GM23338 (cell line): ENCODE results near the gene DISP3. TPM values are rescaled to one million over a fixed set of nuclear protein-coding genes. Genes with fewer than 3 reads are reported as not detected.

Experiments
- ATAC-seq: fragments of 200-7000 bp; cut with Tn5 transposase; 3 replicates; pipeline ENCODE4 v1.9.1; 2020
- DNase-seq: peaks from one replicate; pipeline ENCODE4 v3.0.0-alpha.2; 2015; ENCODE audit warnings: low spot score
- H2AFZ ChIP-seq: fragments of 200-600 bp; sonication (generic); 2 replicates; pipeline ENCODE4 v1.8.0; 2016; ENCODE audit warnings: antibody characterized with exemption, mild to moderate bottlenecking, moderate library complexity
- H3F3A ChIP-seq: fragments of 200-600 bp; sonication (generic); replicated peaks from 2 replicates; pipeline ENCODE4 v1.8.0; 2017; ENCODE audit warnings: antibody characterized with exemption, mixed run types, low read depth
- H3K27ac ChIP-seq: fragments of 200-600 bp; sonication (generic); 2 replicates; pipeline ENCODE4 v1.6.1; 2016; ENCODE audit warnings: low read depth
- H3K27me3 ChIP-seq: fragments of 200-600 bp; sonication (generic); 2 replicates; pipeline ENCODE4 v1.8.0; 2016; ENCODE audit warnings: mild to moderate bottlenecking, mixed run types, moderate library complexity; ENCODE audit not compliant: insufficient read depth
- H3K36me3 ChIP-seq: fragments of 200-600 bp; sonication (generic); 2 replicates; pipeline ENCODE4 v1.8.0; 2016; ENCODE audit warnings: mild to moderate bottlenecking; ENCODE audit not compliant: insufficient read depth
- H3K4me1 ChIP-seq: fragments of 200-600 bp; sonication (generic); 2 replicates; pipeline ENCODE4 v1.8.0; 2016; ENCODE audit warnings: mild to moderate bottlenecking, moderate library complexity; ENCODE audit not compliant: insufficient read depth
- H3K4me2 ChIP-seq: fragments of 200-600 bp; sonication (generic); 2 replicates; pipeline ENCODE4 v1.7.1; 2017; ENCODE audit warnings: mixed run types
- H3K4me3 ChIP-seq: fragments of 200-600 bp; sonication (generic); 2 replicates; pipeline ENCODE4 v1.6.1; 2016; ENCODE audit warnings: mixed run types
- H3K79me2 ChIP-seq: fragments of 200-600 bp; sonication (generic); replicated peaks from 2 replicates; pipeline ENCODE4 v1.8.0; 2017; ENCODE audit warnings: mild to moderate bottlenecking; ENCODE audit not compliant: insufficient read depth
- H3K9me2 ChIP-seq: fragments of 200-600 bp; sonication (generic); 2 replicates; pipeline ENCODE4 v1.8.0; 2017; ENCODE audit not compliant: insufficient read depth
- H4K20me1 ChIP-seq: fragments of 200-600 bp; sonication (generic); replicated peaks from 2 replicates; pipeline ENCODE4 v1.8.0; 2017; ENCODE audit warnings: mild to moderate bottlenecking; ENCODE audit not compliant: insufficient read depth
- H3K27ac Mint-ChIP-seq: 2 replicates; pipeline ENCODE4 v1.8.0; 2020; ENCODE audit warnings: inconsistent platforms, mild to moderate bottlenecking, moderate library complexity, mixed read lengths
- H3K27me3 Mint-ChIP-seq: 3 replicates; pipeline ENCODE4 v1.8.0; 2022; ENCODE audit warnings: low read depth, mild to moderate bottlenecking, moderate library complexity, mixed read lengths, inconsistent platforms; ENCODE audit not compliant: insufficient read depth, poor library complexity
- H3K36me3 Mint-ChIP-seq: 3 replicates; pipeline ENCODE4 v1.8.0; 2021; ENCODE audit warnings: low read depth, mild to moderate bottlenecking, inconsistent platforms, moderate library complexity, mixed read lengths
- H3K4me1 Mint-ChIP-seq: 3 replicates; pipeline ENCODE4 v1.8.0; 2020; ENCODE audit warnings: mild to moderate bottlenecking, inconsistent platforms, mixed read lengths
- H3K4me3 Mint-ChIP-seq: 3 replicates; pipeline ENCODE4 v1.8.0; 2021; ENCODE audit warnings: moderate library complexity, mild to moderate bottlenecking, inconsistent platforms, mixed read lengths
- H3K9me3 Mint-ChIP-seq: 3 replicates; pipeline ENCODE4 v1.8.0; 2020; ENCODE audit warnings: moderate library complexity, mild to moderate bottlenecking, inconsistent platforms, mixed read lengths
- CREB1 ChIP-seq: fragments of 250-450 bp; sonication (Bioruptor Pico); IDR thresholded peaks from 2 replicates; pipeline ENCODE4 v1.5.0; 2020; ENCODE audit warnings: low read depth, mild to moderate bottlenecking, moderate library complexity
- ETS1 ChIP-seq: IDR thresholded peaks from 2 replicates; pipeline ENCODE4 v1.6.1; 2016; ENCODE audit warnings: antibody characterized with exemption
- EZH2 ChIP-seq: fragments of 200-600 bp; sonication (generic); IDR thresholded peaks from one replicate; pipeline ENCODE4 v1.8.0; 2017; ENCODE audit warnings: antibody characterized with exemption, mild to moderate bottlenecking, low read depth; ENCODE audit not compliant: unreplicated experiment
- EZH2phosphoT487 ChIP-seq: fragments of 200-600 bp; sonication (generic); IDR thresholded peaks from one replicate; pipeline ENCODE4 v1.8.1; 2018; ENCODE audit warnings: antibody characterized with exemption; ENCODE audit not compliant: unreplicated experiment
- JUNB ChIP-seq: IDR thresholded peaks from one replicate; pipeline ENCODE4 v1.6.1; 2016; ENCODE audit warnings: antibody characterized with exemption; ENCODE audit not compliant: unreplicated experiment
- NANOG ChIP-seq: IDR thresholded peaks from 2 replicates; pipeline ENCODE4 v1.6.1; 2016; ENCODE audit warnings: antibody characterized with exemption, borderline replicate concordance
- ZNF114 ChIP-seq: fragments of 250-450 bp; sonication (Bioruptor Pico); IDR thresholded peaks from 2 replicates; pipeline ENCODE4 v1.5.0; 2020; ENCODE audit warnings: mild to moderate bottlenecking, moderate library complexity
- ZNF331 ChIP-seq: fragments of 250-450 bp; sonication (Bioruptor Pico); IDR thresholded peaks from 2 replicates; pipeline ENCODE4 v1.5.0; 2020; ENCODE audit warnings: low read depth, mild to moderate bottlenecking, moderate library complexity
- polyA plus RNA-seq: library from polyadenylated mRNA; unstranded; fragments of >200 nt; fragmentation: Nextera tagmentation; extraction: Ambion mirVana; gene quantifications from 2 replicates; pipeline ENCODE4 v1.2.1, GENCODE V29; 2016
- total RNA-seq: library from RNA; depleted of rRNA; stranded (reverse); fragments of >200 nt; shearing (Covaris generic); gene quantifications from 2 replicates; pipeline ENCODE4 v1.2.3, GENCODE V29; 2014
- TF ChIP-seq, protein P1 (sequence below): fragments of 250-450 bp; sonication (Bioruptor Pico); IDR thresholded peaks from 2 replicates; pipeline ENCODE4 v1.5.0; 2020; ENCODE audit warnings: mild to moderate bottlenecking, moderate library complexity
- TF ChIP-seq, protein P2 (sequence below): IDR thresholded peaks from one replicate; pipeline ENCODE4 v1.6.1; 2018; ENCODE audit warnings: antibody characterized with exemption; ENCODE audit not compliant: unreplicated experiment

DISP3 gene
- total and polyA plus RNA-seq, 2 experiments from 2014 or later, result 3.2 to 11.1 TPM

DNA sequence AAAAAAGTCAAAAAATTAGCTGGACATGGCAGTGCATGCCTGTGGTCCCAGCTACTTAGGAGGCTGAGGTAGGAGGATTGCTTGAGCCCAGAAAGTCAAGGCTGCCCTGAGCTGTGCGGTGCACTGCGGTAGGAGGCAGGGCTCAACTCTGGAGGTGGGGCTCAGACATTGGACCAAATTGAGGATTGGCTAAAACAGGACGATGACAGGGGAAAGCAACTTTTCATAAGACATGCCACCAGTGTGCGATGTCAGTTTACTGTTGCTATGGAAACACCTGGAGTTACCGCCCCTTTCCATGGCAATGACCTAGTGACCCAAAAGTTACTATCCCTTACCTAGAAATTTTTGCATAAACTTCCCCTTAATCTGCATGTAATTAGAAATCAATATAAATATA, 85.3 kb downstream of the DISP3 start:
- Mint-ChIP-seq H3K27me3 (peaks cover 10% of the 10 kb centered on the region), H3K36me3 (no peaks in the 10 kb centered on the region; the same call in 2 of the 3 replicates), H3K27ac (no peak overlapping the region), H3K4me1 (peaks cover 18% of the 10 kb centered on the region), H3K9me3 (no peaks in the 10 kb centered on the region), H3K4me3 (no peak overlapping the region)
- no peaks in the 10 kb centered on the region for H3K27me3 ChIP-seq
- H3F3A ChIP-seq, result 0 out of 2 replicates have a peak, but pooled peaks cover 2% of the 10 kb centered on the region
- no peak overlapping the region for H2AFZ ChIP-seq
- no peaks in the 10 kb centered on the region for H3K4me1 ChIP-seq
- DNase-seq, result no peak
- ATAC-seq, result no peak
- no peaks in the 10 kb centered on the region for H3K36me3 ChIP-seq
- H3K79me2 ChIP-seq, result no peaks in the 10 kb centered on the region
- H3K27ac ChIP-seq, result no peak overlapping the region
- no peaks in the 10 kb centered on the region for H3K9me2 ChIP-seq
- TF ChIP-seq ZNF331 (CRISPR knock-in tag), result no peak
- no peak for TF ChIP-seq EZH2phosphoT487
- no peak for TF ChIP-seq JUNB
- TF ChIP-seq, protein P1, sequence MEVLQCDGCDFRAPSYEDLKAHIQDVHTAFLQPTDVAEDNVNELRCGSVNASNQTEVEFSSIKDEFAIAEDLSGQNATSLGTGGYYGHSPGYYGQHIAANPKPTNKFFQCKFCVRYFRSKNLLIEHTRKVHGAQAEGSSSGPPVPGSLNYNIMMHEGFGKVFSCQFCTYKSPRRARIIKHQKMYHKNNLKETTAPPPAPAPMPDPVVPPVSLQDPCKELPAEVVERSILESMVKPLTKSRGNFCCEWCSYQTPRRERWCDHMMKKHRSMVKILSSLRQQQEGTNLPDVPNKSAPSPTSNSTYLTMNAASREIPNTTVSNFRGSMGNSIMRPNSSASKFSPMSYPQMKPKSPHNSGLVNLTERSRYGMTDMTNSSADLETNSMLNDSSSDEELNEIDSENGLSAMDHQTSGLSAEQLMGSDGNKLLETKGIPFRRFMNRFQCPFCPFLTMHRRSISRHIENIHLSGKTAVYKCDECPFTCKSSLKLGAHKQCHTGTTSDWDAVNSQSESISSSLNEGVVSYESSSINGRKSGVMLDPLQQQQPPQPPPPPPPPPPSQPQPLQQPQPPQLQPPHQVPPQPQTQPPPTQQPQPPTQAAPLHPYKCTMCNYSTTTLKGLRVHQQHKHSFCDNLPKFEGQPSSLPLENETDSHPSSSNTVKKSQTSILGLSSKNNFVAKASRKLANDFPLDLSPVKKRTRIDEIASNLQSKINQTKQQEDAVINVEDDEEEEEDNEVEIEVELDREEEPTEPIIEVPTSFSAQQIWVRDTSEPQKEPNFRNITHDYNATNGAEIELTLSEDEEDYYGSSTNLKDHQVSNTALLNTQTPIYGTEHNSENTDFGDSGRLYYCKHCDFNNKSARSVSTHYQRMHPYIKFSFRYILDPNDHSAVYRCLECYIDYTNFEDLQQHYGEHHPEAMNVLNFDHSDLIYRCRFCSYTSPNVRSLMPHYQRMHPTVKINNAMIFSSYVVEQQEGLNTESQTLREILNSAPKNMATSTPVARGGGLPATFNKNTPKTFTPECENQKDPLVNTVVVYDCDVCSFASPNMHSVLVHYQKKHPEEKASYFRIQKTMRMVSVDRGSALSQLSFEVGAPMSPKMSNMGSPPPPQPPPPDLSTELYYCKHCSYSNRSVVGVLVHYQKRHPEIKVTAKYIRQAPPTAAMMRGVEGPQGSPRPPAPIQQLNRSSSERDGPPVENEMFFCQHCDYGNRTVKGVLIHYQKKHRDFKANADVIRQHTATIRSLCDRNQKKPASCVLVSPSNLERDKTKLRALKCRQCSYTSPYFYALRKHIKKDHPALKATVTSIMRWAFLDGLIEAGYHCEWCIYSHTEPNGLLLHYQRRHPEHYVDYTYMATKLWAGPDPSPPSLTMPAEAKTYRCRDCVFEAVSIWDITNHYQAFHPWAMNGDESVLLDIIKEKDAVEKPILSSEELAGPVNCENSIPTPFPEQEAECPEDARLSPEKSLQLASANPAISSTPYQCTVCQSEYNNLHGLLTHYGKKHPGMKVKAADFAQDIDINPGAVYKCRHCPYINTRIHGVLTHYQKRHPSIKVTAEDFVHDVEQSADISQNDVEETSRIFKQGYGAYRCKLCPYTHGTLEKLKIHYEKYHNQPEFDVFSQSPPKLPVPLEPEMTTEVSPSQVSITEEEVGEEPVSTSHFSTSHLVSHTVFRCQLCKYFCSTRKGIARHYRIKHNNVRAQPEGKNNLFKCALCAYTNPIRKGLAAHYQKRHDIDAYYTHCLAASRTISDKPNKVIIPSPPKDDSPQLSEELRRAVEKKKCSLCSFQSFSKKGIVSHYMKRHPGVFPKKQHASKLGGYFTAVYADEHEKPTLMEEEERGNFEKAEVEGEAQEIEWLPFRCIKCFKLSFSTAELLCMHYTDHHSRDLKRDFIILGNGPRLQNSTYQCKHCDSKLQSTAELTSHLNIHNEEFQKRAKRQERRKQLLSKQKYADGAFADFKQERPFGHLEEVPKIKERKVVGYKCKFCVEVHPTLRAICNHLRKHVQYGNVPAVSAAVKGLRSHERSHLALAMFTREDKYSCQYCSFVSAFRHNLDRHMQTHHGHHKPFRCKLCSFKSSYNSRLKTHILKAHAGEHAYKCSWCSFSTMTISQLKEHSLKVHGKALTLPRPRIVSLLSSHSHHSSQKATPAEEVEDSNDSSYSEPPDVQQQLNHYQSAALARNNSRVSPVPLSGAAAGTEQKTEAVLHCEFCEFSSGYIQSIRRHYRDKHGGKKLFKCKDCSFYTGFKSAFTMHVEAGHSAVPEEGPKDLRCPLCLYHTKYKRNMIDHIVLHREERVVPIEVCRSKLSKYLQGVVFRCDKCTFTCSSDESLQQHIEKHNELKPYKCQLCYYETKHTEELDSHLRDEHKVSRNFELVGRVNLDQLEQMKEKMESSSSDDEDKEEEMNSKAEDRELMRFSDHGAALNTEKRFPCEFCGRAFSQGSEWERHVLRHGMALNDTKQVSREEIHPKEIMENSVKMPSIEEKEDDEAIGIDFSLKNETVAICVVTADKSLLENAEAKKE, result no peak
- no peak for TF ChIP-seq NANOG
- no peak for TF ChIP-seq CREB1 (CRISPR knock-in tag)
- no peak for TF ChIP-seq EZH2
- TF ChIP-seq ETS1, result no peak
- TF ChIP-seq, protein P2, sequence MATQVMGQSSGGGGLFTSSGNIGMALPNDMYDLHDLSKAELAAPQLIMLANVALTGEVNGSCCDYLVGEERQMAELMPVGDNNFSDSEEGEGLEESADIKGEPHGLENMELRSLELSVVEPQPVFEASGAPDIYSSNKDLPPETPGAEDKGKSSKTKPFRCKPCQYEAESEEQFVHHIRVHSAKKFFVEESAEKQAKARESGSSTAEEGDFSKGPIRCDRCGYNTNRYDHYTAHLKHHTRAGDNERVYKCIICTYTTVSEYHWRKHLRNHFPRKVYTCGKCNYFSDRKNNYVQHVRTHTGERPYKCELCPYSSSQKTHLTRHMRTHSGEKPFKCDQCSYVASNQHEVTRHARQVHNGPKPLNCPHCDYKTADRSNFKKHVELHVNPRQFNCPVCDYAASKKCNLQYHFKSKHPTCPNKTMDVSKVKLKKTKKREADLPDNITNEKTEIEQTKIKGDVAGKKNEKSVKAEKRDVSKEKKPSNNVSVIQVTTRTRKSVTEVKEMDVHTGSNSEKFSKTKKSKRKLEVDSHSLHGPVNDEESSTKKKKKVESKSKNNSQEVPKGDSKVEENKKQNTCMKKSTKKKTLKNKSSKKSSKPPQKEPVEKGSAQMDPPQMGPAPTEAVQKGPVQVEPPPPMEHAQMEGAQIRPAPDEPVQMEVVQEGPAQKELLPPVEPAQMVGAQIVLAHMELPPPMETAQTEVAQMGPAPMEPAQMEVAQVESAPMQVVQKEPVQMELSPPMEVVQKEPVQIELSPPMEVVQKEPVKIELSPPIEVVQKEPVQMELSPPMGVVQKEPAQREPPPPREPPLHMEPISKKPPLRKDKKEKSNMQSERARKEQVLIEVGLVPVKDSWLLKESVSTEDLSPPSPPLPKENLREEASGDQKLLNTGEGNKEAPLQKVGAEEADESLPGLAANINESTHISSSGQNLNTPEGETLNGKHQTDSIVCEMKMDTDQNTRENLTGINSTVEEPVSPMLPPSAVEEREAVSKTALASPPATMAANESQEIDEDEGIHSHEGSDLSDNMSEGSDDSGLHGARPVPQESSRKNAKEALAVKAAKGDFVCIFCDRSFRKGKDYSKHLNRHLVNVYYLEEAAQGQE, result no peak
- TF ChIP-seq ZNF114 (CRISPR knock-in tag), result no peak
- no peak overlapping the region for H3K4me2 ChIP-seq
- H4K20me1 ChIP-seq, result no peaks in the 10 kb centered on the region
- H3K4me3 ChIP-seq, result no peak overlapping the region
